MM.1S (cell line): Measurements from ENCODE around the gene GRAMD1B.

ENCODE experiments used
- EZH2 ChIP-seq: fragments of 300-600 bp; sonication (generic); optimal IDR thresholded peaks from 2 replicates; pipeline ENCODE3; 2017; ENCODE audit warnings: low read depth, mild to moderate bottlenecking, antibody characterized with exemption, low read length, mixed read lengths
- TF ChIP-seq, protein P1 (sequence below): fragments of 300-600 bp; sonication (generic); IDR thresholded peaks from 2 replicates; pipeline ENCODE4 v1.5.1; 2016; ENCODE audit warnings: antibody characterized with exemption, low read length, mixed read lengths

DNA sequence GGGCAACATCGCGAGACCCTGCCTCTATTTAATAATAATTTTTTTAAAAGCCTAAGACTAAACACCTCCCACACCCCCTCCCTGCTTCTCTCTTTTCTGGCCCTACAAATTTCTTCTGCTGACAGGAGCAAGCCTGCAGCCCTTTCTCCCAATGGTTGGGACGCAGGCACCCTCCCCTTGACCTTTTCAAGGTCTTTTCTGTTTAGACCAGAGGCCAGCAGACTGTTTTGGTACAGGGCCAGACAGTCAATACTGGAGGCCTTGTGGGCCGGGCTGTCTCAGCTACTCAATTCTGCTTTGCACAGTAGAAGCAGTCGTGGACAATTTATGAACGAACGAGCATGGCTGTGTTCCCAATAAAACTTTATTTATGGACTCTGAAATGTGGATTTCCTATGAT lies 132.1 kb downstream of the GRAMD1B start:
- TF ChIP-seq, protein P1, sequence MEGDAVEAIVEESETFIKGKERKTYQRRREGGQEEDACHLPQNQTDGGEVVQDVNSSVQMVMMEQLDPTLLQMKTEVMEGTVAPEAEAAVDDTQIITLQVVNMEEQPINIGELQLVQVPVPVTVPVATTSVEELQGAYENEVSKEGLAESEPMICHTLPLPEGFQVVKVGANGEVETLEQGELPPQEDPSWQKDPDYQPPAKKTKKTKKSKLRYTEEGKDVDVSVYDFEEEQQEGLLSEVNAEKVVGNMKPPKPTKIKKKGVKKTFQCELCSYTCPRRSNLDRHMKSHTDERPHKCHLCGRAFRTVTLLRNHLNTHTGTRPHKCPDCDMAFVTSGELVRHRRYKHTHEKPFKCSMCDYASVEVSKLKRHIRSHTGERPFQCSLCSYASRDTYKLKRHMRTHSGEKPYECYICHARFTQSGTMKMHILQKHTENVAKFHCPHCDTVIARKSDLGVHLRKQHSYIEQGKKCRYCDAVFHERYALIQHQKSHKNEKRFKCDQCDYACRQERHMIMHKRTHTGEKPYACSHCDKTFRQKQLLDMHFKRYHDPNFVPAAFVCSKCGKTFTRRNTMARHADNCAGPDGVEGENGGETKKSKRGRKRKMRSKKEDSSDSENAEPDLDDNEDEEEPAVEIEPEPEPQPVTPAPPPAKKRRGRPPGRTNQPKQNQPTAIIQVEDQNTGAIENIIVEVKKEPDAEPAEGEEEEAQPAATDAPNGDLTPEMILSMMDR, result no peak
- TF ChIP-seq EZH2, result no peak
